H1 (cell line): ENCODE results near the gene LY6G6D. TPM values are rescaled to one million over a fixed set of nuclear protein-coding genes. Genes with fewer than 3 reads are reported as not detected.

Experiments used
- ASH2L ChIP-seq: fragments of 200-600, 300-600 bp; sonication (generic); IDR thresholded peaks from one replicate; pipeline ENCODE4 v1.7.1; 2017; ENCODE audit warnings: low read length
- BACH1 ChIP-seq: IDR thresholded peaks from 2 replicates; pipeline ENCODE4 v1.6.1; 2012; ENCODE audit warnings: low read length, improper control_type of control experiment
- CTBP2 ChIP-seq: IDR thresholded peaks from 2 replicates; pipeline ENCODE4 v1.7.0; 2011; ENCODE audit warnings: borderline replicate concordance, mild to moderate bottlenecking, moderate library complexity, mixed read lengths, low read length; ENCODE audit not compliant: insufficient read depth, insufficient read length
- EP300 ChIP-seq, 2 experiments: IDR thresholded peaks; 1 replicate in 1 of 2; 2 replicates in 1 of 2; pipeline ENCODE4 v1.6.1; 2011 to 2012; ENCODE audit warnings: low read depth in 2 of 2, low read length in 2 of 2, mild to moderate bottlenecking in 2 of 2, borderline replicate concordance in 1 of 2, inconsistent platforms in 1 of 2, moderate library complexity in 1 of 2
- GABPA ChIP-seq: IDR thresholded peaks from 2 replicates; pipeline ENCODE4 v1.6.1; 2011; ENCODE audit warnings: mild to moderate bottlenecking, low read length, moderate library complexity, borderline replicate concordance; ENCODE audit not compliant: insufficient read depth
- HDAC2 ChIP-seq, 2 experiments: fragments of 300-600 bp in 1 of 2; sonication (generic) in 1 of 2; IDR thresholded peaks; 2 replicates each; pipeline ENCODE4 v1.6.1; 2011 to 2012; ENCODE audit warnings: low read depth in 2 of 2, low read length in 2 of 2, mild to moderate bottlenecking in 2 of 2, moderate library complexity in 2 of 2, borderline replicate concordance in 1 of 2, inconsistent platforms in 1 of 2
- JUN ChIP-seq: IDR thresholded peaks from 2 replicates; pipeline ENCODE4 v1.6.1; 2011; ENCODE audit warnings: low read depth, mild to moderate bottlenecking, improper control_type of control experiment, low read length
- JUND ChIP-seq: IDR thresholded peaks from 2 replicates; pipeline ENCODE4 v1.6.1; 2011; ENCODE audit warnings: mild to moderate bottlenecking, improper control_type of control experiment, low read length
- POLR2A ChIP-seq, 2 experiments: IDR thresholded peaks; 1 replicate in 1 of 2; 2 replicates in 1 of 2; pipeline ENCODE4 v1.6.1; 2011; ENCODE audit warnings: low read depth in 2 of 2, low read length in 2 of 2, mild to moderate bottlenecking in 2 of 2; ENCODE audit errors: control extremely low read depth in 1 of 2
- SAP30 ChIP-seq: fragments of 300-600 bp; sonication (generic); IDR thresholded peaks from 2 replicates; pipeline ENCODE4 v1.7.1; 2012; ENCODE audit warnings: low read length, moderate library complexity, mild to moderate bottlenecking, inconsistent platforms; ENCODE audit not compliant: insufficient read depth, insufficient replicate concordance
- SIN3A ChIP-seq, 2 experiments: IDR thresholded peaks in 1 of 2; conservative IDR thresholded peaks in 1 of 2; 2 replicates each; pipeline ENCODE4 v1.6.1; 2011 to 2012; ENCODE audit warnings: low read length in 2 of 2, improper control_type of control experiment in 1 of 2, low read depth in 1 of 2, mild to moderate bottlenecking in 1 of 2
- SIX5 ChIP-seq: IDR thresholded peaks from 2 replicates; pipeline ENCODE4 v1.6.1; 2011; ENCODE audit warnings: mild to moderate bottlenecking, low read depth, low read length
- SP1 ChIP-seq: IDR thresholded peaks from 2 replicates; pipeline ENCODE4 v1.6.1; 2011; ENCODE audit warnings: low read depth, low read length
- TAF1 ChIP-seq: IDR thresholded peaks from 2 replicates; pipeline ENCODE4 v1.6.1; 2011; ENCODE audit warnings: mild to moderate bottlenecking, low read depth, low read length
- polyA plus RNA-seq, 7 experiments: library from polyadenylated mRNA; depleted of rRNA in 3 of 7; stranded (reverse) in 5 of 7; unstranded in 2 of 7; fragments of >200 nt in 5 of 7; fragments of 200-250 nt in 2 of 7; gene quantifications; 1 replicate in 5 of 7; 2 replicates in 1 of 7; 4 replicates in 1 of 7; pipeline versions ENCODE4 v1.2.1 to v1.2.3, GENCODE V29; 2011 to 2013; ENCODE audit warnings: missing spikeins in 2 of 7, mixed read lengths in 2 of 7
- total RNA-seq: library from RNA; stranded (reverse); fragmentation: NEBNext Ultra II Directional; extraction: Animal tissue kit (Norgen Biotek cat#: 25700); gene quantifications from 2 replicates; pipeline ENCODE4 v1.2.1, GENCODE V29; 2021

Gene LY6G6D
- total and polyA plus RNA-seq, 2 of the 8 experiments (the other 6 are each of a cell fraction or from before 2014, with no cell fraction given) = 1.8 TPM; not detected in 1

DNA sequence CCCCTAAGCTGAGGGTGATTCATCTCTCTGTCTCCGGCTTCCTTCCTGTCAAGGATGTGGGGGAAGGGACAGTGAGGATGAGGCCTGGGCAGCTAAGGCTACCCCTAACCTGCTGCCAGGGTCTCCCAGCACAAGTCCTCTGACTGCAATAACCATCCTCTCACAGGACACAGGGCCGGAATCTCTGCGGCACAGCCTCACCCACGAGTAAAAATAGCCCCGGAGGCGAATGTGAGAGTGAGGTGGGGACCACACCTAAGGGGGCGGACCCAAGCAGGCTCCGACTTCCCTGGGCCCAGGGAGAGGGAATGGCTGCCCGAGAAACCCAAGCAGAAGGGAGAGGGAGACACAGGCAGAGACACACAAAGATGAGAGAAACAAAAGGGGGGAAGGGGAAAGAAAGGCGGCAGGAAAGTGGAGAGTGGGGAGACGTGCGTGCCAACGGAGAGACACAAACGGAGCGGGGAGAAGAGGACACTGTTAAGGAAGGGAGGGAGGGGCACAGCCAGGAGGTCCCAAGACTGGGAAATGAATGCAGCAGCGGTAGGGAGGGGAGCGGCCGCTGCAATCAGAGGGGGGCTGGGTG lies 19.8 kb downstream of the LY6G6D start (continued):
- TF ChIP-seq HDAC2 (IDR thresholded peaks at IDR 0.05; ENCODE audit: borderline replicate concordance in 1 of 2, low read depth in 2 of 2, low read length in 2 of 2) (peak; percentile 61 to 77; a peak in 3 of 4 replicates), JUN (peak; percentile 74), BACH1 (no peak), POLR2A (IDR thresholded peaks at IDR 0.05; ENCODE audit: control extremely low read depth in 1 of 2, low read depth in 2 of 2, low read length in 2 of 2) (peak in 1 of 2 experiments; percentile 43; a peak in 1 of 3 replicates), JUND (peak; percentile 97), CTBP2 (peak; percentile 91), SAP30 (peak; percentile 88), SIN3A (conservative IDR thresholded peaks at IDR 0.05 in 1 of 2, IDR thresholded peaks at IDR 0.05 in 1 of 2; ENCODE audit: low read depth in 1 of 2, low read length in 2 of 2) (peak; percentile 93 to 94; a peak in 3 of 4 replicates), SIX5 (no peak), SP1 (peak; percentile 72; the same call in 1 of the 2 replicates), GABPA (no peak), TAF1 (0 out of 2 replicates have a peak, but pooled peaks have one; percentile 24), EP300 (IDR thresholded peaks at IDR 0.05; ENCODE audit: borderline replicate concordance in 1 of 2, low read depth in 2 of 2, low read length in 2 of 2) (peak in 1 of 2 experiments; percentile 47; a peak in 1 of 3 replicates), ASH2L (peak; percentile 18)
